GM19035 (cell line): Measurements from ENCODE around the gene BSX.

Experiments used
- ATAC-seq: cut with Tn5 transposase; IDR thresholded peaks from one replicate; pipeline ENCODE4 v1.9.1; 2021; ENCODE audit not compliant: unreplicated experiment

The BSX gene

GRCh38 chr11:122963961-122964360, 17.7 kb downstream of the BSX start:
- ATAC-seq: no peak

- ATAC-seq: no peak
Measured at GRCh38 chr11:122954455-122954854, 27.2 kb downstream of the BSX start.

- no peak for ATAC-seq
Measured at GRCh38 chr11:122951211-122951610, 30.4 kb downstream of the BSX start.

- ATAC-seq: no peak
Measured at GRCh38 chr11:122938557-122938956, 43.1 kb downstream of the BSX start.

- no peak for ATAC-seq
Measured at GRCh38 chr11:122937983-122938382, 43.7 kb downstream of the BSX start.

DNA sequence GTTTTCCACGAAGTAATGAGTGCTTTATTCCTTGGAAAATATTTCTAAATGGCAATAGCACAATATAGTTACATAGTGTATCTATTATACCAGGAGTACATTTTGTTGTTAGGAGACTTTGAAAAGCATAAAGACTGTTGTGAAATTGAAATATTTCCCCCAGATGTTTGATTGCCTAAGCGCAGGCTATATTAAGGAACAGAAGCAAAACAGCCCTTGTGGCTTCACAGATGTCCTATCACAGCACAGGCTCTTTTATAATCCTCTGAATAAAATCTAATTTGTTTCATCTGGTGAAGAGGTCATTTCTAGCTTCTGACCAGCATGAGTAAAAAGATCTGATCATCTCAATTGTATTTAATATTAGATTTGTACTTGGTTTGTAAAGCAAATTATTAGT, 48.2 kb downstream of the BSX start:
- ATAC-seq: no peak

GRCh38 chr11:122931510-122931909, 50.1 kb downstream of the BSX start:
- no peak for ATAC-seq
